Suprapubic skin (tissue), 4 donors: ENCODE results near the gene CNN2.

ENCODE experiments used
- CTCF ChIP-seq, 2 donors: fragments of 200-600 bp in 1 of 2; fragments of 450-650 bp in 1 of 2; sonication (generic) in 1 of 2; IDR thresholded peaks; one replicate each; pipeline ENCODE4 v1.5.1; 2016 to 2019; ENCODE audit warnings: antibody characterized with exemption in 2 of 2, mild to moderate bottlenecking in 1 of 2, moderate library complexity in 1 of 2
- EP300 ChIP-seq: sonication (generic); formaldehyde crosslinking; IDR thresholded peaks from one replicate; pipeline ENCODE4 v1.6.1; 2017; ENCODE audit warnings: antibody characterized with exemption
- POLR2A ChIP-seq, 2 donors: fragments of 450-650 bp; IDR thresholded peaks; one replicate each; pipeline ENCODE4 v1.6.1; 2017; ENCODE audit warnings: antibody characterized with exemption in 2 of 2, mild to moderate bottlenecking in 2 of 2, moderate library complexity in 2 of 2
- POLR2AphosphoS5 ChIP-seq, 3 donors: sonication (generic); formaldehyde crosslinking; IDR thresholded peaks; one replicate each; pipeline ENCODE4 v1.6.1; 2017; ENCODE audit warnings: antibody characterized with exemption in 3 of 3

GRCh38 chr19:1052349-1052975, 26.1 kb downstream of the CNN2 start:
- no peak for TF ChIP-seq POLR2A (IDR thresholded peaks at IDR 0.05)
- TF ChIP-seq CTCF (IDR thresholded peaks at IDR 0.05) = no peak
- no peak for TF ChIP-seq POLR2AphosphoS5 (IDR thresholded peaks at IDR 0.05)
- TF ChIP-seq EP300 = no peak
